ENCODE measurements around the gene MTO1.
"Not testable (repeated sequence)": the region's sequence is repeated elsewhere in the genome, so short reads cannot be mapped to it uniquely, and the experiment has no call there.

DNA sequence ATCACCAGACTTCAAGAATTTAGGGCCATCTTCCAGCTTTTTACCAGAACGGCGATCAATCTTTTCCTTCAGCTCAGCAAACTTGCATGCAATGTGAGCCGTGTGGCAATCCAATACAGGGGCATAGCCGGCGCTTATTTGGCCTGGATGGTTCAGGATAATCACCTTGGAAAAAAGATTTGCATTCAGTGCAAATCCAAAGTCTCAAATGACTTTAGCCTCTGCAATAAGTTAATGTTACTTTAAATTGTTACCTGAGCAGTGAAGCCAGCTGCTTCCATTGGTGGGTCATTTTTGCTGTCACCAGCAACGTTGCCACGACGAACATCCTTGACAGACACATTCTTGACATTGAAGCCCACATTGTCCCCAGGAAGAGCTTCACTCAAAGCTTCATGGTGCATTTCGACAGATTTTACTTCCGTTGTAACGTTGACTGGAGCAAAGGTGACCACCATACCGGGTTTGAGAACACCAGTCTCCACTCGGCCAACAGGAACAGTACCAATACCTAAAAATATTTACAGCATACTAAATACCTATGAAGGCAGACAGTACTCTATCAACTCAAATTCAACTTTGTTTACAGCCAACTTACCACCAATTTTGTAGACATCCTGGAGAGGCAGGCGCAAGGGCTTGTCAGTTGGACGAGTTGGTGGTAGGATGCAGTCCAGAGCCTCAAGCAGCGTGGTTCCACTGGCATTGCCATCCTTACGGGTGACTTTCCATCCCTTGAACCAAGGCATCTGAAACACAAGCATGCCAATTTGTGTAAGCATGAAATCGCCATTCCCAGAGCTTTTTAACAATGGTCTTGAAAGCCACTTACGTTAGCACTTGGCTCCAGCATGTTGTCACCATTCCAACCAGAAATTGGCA is 56.8 kb downstream of the MTO1 start:
- TF ChIP-seq, protein P1, sequence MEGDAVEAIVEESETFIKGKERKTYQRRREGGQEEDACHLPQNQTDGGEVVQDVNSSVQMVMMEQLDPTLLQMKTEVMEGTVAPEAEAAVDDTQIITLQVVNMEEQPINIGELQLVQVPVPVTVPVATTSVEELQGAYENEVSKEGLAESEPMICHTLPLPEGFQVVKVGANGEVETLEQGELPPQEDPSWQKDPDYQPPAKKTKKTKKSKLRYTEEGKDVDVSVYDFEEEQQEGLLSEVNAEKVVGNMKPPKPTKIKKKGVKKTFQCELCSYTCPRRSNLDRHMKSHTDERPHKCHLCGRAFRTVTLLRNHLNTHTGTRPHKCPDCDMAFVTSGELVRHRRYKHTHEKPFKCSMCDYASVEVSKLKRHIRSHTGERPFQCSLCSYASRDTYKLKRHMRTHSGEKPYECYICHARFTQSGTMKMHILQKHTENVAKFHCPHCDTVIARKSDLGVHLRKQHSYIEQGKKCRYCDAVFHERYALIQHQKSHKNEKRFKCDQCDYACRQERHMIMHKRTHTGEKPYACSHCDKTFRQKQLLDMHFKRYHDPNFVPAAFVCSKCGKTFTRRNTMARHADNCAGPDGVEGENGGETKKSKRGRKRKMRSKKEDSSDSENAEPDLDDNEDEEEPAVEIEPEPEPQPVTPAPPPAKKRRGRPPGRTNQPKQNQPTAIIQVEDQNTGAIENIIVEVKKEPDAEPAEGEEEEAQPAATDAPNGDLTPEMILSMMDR (conservative IDR thresholded peaks at IDR 0.05; ENCODE audit: low read length): not testable (repeated sequence)
- TF ChIP-seq EZH2phosphoT487 (IDR thresholded peaks at IDR 0.05; ENCODE audit: borderline replicate concordance, low read depth, low read length): not testable (repeated sequence)
